NB4 (cell line): ENCODE results near the gene TMEM86A.

ENCODE experiments used
- POLR2A ChIP-seq: IDR thresholded peaks from 2 replicates; pipeline ENCODE4 v1.6.1; 2011; ENCODE audit warnings: mild to moderate bottlenecking; ENCODE audit not compliant: insufficient read length; ENCODE audit errors: extremely low read depth
- TF ChIP-seq, protein P1 (sequence below): IDR thresholded peaks from one replicate; pipeline ENCODE4 v1.5.1; 2012; ENCODE audit warnings: low read depth, low read length
- TF ChIP-seq, protein P2 (sequence below): IDR thresholded peaks from 2 replicates; pipeline ENCODE4 v1.6.1; 2011; ENCODE audit warnings: low read depth, low read length

GRCh38 chr11:18699269-18699596 lies 654 bp downstream of the TMEM86A start:
- no peak for TF ChIP-seq POLR2A
- TF ChIP-seq, protein P1, sequence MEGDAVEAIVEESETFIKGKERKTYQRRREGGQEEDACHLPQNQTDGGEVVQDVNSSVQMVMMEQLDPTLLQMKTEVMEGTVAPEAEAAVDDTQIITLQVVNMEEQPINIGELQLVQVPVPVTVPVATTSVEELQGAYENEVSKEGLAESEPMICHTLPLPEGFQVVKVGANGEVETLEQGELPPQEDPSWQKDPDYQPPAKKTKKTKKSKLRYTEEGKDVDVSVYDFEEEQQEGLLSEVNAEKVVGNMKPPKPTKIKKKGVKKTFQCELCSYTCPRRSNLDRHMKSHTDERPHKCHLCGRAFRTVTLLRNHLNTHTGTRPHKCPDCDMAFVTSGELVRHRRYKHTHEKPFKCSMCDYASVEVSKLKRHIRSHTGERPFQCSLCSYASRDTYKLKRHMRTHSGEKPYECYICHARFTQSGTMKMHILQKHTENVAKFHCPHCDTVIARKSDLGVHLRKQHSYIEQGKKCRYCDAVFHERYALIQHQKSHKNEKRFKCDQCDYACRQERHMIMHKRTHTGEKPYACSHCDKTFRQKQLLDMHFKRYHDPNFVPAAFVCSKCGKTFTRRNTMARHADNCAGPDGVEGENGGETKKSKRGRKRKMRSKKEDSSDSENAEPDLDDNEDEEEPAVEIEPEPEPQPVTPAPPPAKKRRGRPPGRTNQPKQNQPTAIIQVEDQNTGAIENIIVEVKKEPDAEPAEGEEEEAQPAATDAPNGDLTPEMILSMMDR = no peak
- TF ChIP-seq, protein P2, sequence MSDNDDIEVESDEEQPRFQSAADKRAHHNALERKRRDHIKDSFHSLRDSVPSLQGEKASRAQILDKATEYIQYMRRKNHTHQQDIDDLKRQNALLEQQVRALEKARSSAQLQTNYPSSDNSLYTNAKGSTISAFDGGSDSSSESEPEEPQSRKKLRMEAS = no peak
